GM19023 (cell line): Measurements from ENCODE around the gene ETV6.
A peak's percentile ranks its signal among the peaks of the same experiment; 100 is the strongest.

Experiments
- ATAC-seq: cut with Tn5 transposase; IDR thresholded peaks from one replicate; pipeline ENCODE4 v1.9.1; 2021; ENCODE audit warnings: mild to moderate bottlenecking, moderate library complexity; ENCODE audit not compliant: unreplicated experiment

The ETV6 gene

DNA sequence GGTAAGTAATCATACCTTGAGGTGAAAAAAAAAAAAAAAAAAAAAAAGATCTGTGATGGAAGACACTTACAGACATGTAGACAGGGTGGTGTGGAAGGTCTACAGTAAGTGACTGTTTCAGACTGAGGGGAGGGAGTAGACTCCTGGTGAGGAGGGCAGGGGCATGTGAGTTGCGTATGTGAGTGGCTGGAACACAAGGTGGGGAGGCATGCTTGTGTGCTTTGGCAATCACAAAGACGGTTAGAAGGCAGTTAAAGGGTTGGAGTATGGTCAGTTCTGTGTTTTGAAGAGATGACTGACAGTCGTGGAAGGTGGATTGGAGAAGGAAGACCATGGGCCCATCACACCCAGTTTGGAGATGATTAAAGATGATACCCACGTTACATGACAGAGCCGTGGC is 65.2 kb downstream of the ETV6 start:
- no peak for ATAC-seq

DNA sequence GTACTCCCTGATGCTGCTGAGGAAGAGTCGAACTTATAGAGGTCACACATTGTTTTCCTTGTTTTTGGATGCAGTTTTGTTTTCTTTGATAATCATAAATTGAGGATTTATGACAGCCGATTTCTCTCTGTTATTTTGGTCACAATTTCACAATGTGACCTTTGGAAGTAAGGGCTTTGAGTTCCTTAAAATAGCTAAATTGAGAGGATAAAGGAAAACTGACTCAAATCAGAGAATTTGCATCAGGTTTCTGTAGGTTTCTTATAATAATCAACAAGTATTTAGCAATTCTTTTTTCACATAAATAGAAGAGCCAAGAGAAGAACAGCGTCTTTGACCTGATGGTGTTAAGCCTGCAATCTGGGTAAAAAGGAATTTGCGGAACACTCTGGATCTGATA is 66.1 kb downstream of the ETV6 start:
- ATAC-seq: no peak

DNA sequence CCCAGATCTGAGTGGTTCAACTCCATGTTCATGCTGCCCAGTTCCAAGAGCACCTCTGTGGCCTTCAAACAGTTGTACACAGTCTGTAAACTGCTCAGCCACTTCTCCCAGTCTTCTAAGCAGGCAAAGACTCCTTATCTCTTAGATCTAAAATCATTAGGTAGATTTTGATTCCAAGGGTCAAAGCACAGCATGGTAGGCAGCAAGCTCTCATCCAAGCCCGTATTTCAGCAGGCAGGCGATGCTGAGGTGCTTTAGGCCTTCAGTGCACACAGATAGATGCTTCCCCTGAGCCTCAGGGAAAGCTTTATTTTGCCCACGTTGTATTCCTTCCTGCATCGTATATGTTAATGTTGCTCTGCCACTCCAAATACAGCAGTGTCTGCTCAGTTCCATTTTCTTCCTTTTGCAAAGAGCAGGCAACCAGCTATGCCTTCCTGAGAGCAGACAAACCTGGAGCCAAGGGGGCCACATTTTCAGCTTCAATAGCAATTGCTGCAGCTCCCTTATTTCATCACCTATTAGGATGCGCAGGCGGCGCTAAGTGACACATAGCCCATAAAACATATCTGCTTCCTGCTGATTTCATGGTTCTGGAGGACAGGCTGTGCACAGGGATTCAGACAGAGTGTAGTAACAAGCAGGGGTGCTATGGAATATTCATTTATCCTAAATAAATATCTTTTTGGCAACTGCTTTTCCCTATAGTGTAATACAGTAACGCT is 67.5 kb downstream of the ETV6 start:
- no peak for ATAC-seq

DNA sequence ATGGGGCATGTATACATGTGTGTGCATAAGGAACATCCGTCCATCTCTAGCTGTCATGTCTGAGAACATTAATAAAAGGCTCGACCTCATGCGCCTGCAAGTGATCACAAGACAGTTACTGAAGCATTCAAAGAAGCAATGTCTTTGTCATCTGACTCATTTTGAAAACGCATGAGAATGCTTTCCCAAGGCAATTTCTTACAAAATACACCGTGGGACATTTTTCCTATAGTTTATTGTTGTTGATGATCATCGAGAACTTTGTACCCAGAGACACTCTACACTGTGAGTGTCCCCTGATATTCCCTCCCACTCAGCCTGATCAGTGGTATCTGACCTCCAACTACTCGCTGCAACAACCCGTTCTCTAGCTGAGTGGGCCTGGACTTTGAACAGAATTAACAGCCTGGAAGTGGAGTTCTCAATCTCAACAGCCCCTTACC is 68.1 kb downstream of the ETV6 start:
- ATAC-seq: no peak

DNA sequence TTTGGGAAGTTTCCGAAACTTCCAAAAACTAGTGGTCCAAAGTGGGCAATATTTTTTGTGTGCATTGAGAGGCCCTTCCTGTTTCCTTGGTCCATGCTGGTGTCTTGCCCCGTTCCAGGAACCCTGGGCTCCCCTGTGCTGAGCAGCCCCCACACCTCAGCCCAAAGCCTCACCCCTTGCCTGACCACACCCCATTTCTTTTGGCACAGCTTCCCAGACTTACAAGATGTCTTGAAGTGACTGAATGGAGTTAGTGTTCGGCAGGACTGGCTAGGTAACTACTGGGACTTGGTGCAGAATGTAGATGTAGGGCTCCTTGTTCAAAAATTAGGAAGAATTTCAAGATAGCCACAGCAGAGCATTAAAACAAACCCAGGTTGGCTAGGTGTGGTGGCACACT is 68.6 kb downstream of the ETV6 start:
- ATAC-seq: no peak

GRCh38 chr12:11718768-11719253 is 69.3 kb downstream of the ETV6 start:
- ATAC-seq: no peak

DNA sequence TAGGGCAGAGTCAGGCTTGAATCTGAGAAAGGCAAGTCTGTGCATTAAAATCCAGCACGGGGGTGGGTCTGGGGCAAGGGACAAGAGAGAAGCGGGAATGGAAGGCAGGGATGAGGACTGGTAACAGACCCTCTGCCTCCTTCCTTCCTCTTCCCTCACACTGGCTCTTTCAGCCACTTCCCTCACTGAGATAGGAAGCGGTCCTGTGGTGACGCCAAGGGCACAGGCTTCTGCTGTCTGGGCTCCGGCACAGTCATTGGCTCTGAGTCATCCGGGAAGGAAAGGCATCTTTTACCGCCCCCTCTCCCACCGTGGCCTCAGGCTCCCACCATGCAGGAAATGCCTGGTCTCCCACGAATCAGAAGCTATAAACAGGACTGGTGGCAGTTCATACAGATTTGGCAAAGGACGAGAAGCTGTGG is 70.2 kb downstream of the ETV6 start:
- no peak for ATAC-seq

DNA sequence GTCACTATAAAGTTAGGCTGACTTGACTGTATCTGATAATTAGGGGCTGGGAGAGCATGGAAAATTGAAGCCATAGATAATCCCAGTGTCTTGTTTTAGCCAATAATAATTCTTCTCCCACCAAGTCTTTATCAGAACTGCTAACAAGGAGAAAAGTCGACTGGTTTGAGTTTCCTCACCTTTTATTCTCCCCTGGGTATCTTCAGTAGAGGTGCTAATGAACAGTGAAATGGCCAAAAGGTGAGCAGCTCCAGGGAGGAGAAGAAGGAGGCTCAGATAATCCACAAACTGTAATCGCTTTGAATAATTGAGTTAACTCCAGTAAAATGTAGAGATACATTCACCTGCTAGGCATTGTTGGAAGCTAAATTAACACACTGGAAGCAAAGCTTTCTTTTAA is 72.6 kb downstream of the ETV6 start:
- ATAC-seq: no peak

GRCh38 chr12:11722578-11723138 is 73.2 kb downstream of the ETV6 start:
- no peak for ATAC-seq

GRCh38 chr12:11723993-11724392 is 74.5 kb downstream of the ETV6 start:
- ATAC-seq: no peak

DNA sequence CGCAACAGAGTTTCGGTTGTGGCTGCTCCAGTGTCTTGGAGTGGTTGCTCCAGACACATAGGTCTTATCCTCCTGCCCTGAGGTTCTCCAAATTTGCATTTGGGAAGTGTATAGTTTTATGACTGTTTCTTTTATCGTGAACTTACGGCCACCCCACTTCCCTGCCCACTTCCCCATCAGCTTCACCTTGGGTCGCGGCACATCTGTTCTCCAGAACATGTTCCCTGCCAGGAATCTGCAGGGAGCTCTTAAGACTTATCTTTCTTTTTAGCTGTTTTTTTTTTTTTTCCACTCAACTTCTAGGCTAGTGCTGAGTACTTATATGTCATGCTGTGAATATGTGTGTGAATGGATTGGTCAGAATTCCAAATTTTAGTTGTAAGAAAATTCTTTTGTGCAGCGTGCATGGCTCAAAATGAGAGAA is 75.4 kb downstream of the ETV6 start:
- ATAC-seq: no peak

- no peak for ATAC-seq
Measured at GRCh38 chr12:11725686-11726085, 76.2 kb downstream of the ETV6 start.

- ATAC-seq: no peak
Measured at GRCh38 chr12:11726659-11727058, 77.2 kb downstream of the ETV6 start.

DNA sequence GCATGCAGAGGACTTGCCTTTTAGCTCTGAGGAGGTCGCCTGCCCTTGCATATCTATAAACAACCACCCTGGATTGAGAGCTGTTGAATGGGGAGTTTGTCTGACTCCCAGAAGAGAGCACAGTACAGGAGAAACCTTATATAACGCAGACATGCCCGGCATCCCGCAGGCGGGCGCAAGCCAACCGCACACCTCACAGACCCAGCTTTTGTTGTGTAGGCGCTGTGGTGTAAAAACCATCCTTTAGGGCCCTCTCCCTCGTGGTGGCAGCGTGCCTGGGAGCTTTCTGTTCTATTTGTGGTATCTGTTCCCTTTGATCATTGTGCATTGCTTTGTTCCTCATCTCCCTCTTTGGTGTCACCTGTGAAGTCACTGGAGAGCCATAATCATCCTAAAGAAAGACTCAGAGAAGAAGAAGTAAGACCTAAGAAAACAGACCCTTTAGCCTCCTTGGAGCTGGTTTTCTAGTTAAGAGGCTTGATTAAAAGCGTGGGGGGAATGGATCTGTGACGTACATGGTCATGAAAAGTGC is 77.7 kb downstream of the ETV6 start:
- no peak for ATAC-seq

- ATAC-seq: no peak
Measured at GRCh38 chr12:11728154-11728755, 78.8 kb downstream of the ETV6 start.

DNA sequence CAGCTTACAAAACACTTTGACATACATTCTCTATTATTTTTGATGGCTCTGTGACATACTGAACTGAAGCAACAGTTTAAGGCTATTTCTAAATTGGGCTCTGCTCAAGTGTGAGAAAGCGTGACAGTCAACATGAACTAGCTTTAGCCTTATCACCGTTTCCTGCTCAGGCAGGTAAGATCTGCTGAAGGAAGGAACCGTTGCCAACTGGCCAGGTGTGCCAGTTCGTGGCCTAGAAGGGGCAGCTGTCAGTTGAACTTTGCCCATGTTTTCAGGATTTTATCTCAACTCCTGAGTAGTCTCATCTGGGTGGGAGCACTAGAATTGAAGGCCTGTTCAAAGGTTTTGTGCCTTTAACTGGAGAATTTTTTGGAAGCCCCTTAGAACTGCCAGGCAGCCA is 79.5 kb downstream of the ETV6 start:
- no peak for ATAC-seq

DNA sequence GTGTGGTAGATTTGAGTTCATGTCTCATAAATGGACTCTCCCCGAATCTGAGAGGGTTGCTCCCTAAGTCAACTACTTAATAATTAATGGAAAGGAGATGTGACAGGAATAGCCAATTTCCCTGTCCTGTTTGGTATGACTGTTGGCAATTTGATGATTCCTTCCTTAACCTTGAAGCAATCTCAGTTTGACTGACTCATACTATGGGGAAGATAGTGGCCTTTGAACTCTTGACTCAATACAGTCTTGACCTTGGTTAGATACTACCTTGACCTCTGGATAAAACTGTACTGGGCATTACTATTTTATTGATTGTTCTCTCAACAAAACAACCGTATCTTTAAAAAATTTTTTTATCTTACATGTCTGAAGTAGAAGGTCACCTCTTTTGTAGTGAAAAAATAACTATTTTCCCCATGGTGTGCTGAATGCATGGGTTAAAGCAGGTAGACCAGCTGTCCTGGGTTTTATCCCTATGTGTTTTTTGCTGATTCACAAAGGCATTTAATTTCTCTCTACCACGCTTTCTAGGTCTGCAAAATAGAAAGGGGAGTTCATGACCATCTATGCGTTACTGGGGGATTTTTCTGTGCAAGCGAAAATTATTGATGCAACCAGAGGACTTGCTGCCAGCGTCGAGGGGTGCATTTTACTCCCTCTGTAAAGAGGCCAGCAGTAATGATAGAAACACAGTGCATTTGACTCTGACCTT is 80.1 kb downstream of the ETV6 start:
- ATAC-seq: peak; percentile 36

- ATAC-seq: peak; percentile 33
Measured at GRCh38 chr12:11730299-11731041, 81.0 kb downstream of the ETV6 start.

- ATAC-seq: no peak
Measured at GRCh38 chr12:11731042-11731357, 81.5 kb downstream of the ETV6 start.

GRCh38 chr12:11731455-11731854 is 82.0 kb downstream of the ETV6 start:
- no peak for ATAC-seq

DNA sequence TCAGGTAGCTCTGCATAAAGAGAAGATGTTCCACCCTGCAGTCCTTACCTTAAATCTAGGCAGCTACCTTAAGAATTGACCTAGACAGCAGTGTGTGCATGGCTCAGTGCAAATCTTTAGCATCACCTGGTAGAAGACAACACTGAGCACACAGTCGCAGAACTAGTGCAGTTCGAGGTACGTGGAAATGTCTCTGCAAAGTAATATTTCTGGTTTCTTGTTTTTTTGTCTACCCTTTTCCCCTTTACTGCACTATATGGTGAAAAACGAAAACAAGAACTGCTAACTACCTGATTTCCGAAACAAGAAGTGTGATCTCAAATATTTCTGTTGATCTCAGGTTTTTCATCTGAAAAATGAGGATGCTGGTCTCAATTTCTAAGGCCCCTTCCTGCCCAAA is 82.5 kb downstream of the ETV6 start:
- no peak for ATAC-seq
